Testis (tissue), 5 donors: Measurements from ENCODE around the gene DHX34. TPM values are rescaled to one million over a fixed set of nuclear protein-coding genes. Genes with fewer than 3 reads are reported as not detected.
A peak's percentile ranks its signal among the peaks of the same experiment; 100 is the strongest.
"Not testable (repeated sequence)": the region's sequence is repeated elsewhere in the genome, so short reads cannot be mapped to it uniquely, and the experiment has no call there.

Source experiments
- DNase-seq: peaks from one replicate; pipeline ENCODE4 v3.0.0-alpha.2; 2019
- H3K27ac ChIP-seq, 2 donors: fragments of 200-600 bp; sonication (generic); one replicate each; pipeline ENCODE4 v1.5.1; 2019
- H3K27me3 ChIP-seq: fragments of 200-600 bp; sonication (generic); one replicate; pipeline ENCODE4 v1.5.1; 2019
- H3K36me3 ChIP-seq: fragments of 200-600 bp; sonication (generic); one replicate; pipeline ENCODE4 v1.5.1; 2017; ENCODE audit warnings: low read depth; ENCODE audit errors: missing control alignments
- H3K4me1 ChIP-seq: fragments of 200-600 bp; sonication (generic); one replicate; pipeline ENCODE4 v1.5.1; 2019
- H3K4me3 ChIP-seq, 2 donors: fragments of 200-600 bp; sonication (generic); one replicate each; pipeline ENCODE4 v1.5.1; 2017 to 2019
- H3K9me3 ChIP-seq: fragments of 200-600 bp; sonication (generic); one replicate; pipeline ENCODE4 v1.5.1; 2017
- CTCF ChIP-seq, 3 experiments: fragments of 450-650 bp in 2 of 3; fragments of 200-600 bp in 1 of 3; sonication (generic) in 1 of 3; IDR thresholded peaks; one replicate each; pipeline ENCODE4 v1.5.1; 2016 to 2019; ENCODE audit warnings: antibody characterized with exemption in 3 of 3, mild to moderate bottlenecking in 2 of 3, moderate library complexity in 1 of 3
- POLR2A ChIP-seq: fragments of 450-650 bp; IDR thresholded peaks from one replicate; pipeline ENCODE4 v1.6.1; 2017; ENCODE audit warnings: antibody characterized with exemption, mild to moderate bottlenecking, moderate library complexity
- WGBS, 2 donors: methylation state at CpG; one replicate each; pipeline ENCODE4 v1.1.5; 2018; 5-methylcytosine and 5-hydroxymethylcytosine counted together
- intact Hi-C: fragments of 100-400 bp; cut with DNase I; formaldehyde crosslinking; loops from one replicate; pipeline ENCODE4 v1.15.1; 2023; ENCODE audit warnings: low total_unique reads
- long read RNA-seq, 2 donors: transcript quantifications; one replicate each; lab custom pipeline, GENCODE V29; 2026
- polyA plus RNA-seq: library from polyadenylated mRNA; stranded (reverse); fragments of 350-450 nt; fragmentation: Illumina TruSeq; extraction: RNeasy Lipid Tissue Mini Kit (QIAGEN cat#74804); gene quantifications from one replicate; pipeline ENCODE4 v1.2.3, GENCODE V29; 2014; ENCODE audit warnings: low read depth, low replicate concordance; ENCODE audit not compliant: insufficient read depth
- total RNA-seq, 2 donors: library from RNA; depleted of rRNA; stranded (reverse); fragments of >200 nt; gene quantifications; one replicate each; pipeline ENCODE4 v1.2.3, GENCODE V29; 2016

The DHX34 gene, protein sequence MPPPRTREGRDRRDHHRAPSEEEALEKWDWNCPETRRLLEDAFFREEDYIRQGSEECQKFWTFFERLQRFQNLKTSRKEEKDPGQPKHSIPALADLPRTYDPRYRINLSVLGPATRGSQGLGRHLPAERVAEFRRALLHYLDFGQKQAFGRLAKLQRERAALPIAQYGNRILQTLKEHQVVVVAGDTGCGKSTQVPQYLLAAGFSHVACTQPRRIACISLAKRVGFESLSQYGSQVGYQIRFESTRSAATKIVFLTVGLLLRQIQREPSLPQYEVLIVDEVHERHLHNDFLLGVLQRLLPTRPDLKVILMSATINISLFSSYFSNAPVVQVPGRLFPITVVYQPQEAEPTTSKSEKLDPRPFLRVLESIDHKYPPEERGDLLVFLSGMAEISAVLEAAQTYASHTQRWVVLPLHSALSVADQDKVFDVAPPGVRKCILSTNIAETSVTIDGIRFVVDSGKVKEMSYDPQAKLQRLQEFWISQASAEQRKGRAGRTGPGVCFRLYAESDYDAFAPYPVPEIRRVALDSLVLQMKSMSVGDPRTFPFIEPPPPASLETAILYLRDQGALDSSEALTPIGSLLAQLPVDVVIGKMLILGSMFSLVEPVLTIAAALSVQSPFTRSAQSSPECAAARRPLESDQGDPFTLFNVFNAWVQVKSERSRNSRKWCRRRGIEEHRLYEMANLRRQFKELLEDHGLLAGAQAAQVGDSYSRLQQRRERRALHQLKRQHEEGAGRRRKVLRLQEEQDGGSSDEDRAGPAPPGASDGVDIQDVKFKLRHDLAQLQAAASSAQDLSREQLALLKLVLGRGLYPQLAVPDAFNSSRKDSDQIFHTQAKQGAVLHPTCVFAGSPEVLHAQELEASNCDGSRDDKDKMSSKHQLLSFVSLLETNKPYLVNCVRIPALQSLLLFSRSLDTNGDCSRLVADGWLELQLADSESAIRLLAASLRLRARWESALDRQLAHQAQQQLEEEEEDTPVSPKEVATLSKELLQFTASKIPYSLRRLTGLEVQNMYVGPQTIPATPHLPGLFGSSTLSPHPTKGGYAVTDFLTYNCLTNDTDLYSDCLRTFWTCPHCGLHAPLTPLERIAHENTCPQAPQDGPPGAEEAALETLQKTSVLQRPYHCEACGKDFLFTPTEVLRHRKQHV
- total RNA-seq (100 to 1,000 TPM in 1 of 2 donors, 10 to 100 TPM in 1; 67.5 to 102 TPM), polyA plus RNA-seq (55.1 TPM)
- long read RNA-seq, donor 1, result 0 reads
- long read RNA-seq, donor 2, full-length matches to known transcripts, result 1 of 1 reads
- long read RNA-seq, donor 2, partial matches to known transcripts, result 0 of 1 reads
- long read RNA-seq, donor 2, other reads (novel, unspliced or antisense), result 0 of 1 reads

DNA sequence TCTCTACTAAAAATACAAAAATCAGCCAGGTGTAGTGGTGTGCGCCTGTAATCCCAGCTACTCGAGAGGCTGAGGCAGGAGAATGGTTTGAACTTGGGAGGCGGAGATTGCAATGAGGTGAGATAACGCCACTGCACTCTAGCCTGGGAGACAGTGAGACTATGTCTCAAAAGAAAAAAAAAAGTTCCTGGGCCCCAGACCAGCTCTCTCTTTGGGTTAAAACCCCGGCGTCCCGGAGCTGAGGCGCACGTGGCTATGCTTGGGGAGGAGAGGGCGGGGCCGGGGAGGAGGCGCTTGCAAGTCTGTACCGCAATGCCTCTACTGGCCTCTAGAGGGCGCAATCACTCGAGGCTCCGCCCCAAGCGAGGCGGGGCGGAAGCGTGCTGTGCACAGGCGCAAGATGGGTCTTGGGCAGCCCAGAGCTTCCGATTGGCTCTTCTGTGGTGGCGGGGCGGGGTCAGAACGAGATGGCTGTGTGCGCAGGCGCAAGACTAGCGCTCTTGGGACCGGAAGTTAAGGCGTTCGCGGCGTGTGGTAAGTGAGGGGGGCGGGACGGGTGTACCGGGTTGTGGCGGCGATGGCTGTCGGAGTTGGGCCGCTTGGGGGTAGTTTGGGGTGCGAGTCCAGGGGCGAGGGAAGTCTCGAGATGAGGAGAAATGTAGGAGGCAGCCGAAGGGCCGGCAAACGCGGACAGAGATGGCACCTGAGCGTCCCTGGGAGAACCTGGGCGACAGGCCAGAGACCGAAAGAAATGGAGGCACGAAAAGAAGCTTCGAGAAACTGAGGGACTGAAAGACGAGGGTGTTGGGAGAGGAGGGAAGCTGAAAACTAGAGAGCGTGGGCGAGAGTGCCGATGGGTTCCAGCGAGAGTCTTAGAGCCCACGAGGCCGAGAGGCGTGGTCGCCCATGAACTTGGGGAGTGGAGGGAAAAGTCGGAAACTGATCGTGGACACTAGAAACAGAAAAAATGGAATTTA is at the start of gene DHX34:
TSS of gene DHX34 (plus strand) at position 497 of the 977 bp plus-strand sequence. CDS start 3,716 bp downstream, outside the sequence.
- peak; percentile 98 for DNase-seq
- intact Hi-C loops, result no loop called here
- Histone ChIP-seq H3K36me3 (no peaks in the 10 kb centered on the region), H3K4me1 (peaks cover 8% of the 10 kb centered on the region), H3K27ac (peak within 1 kb of the TSS; percentile 10 to 57), H3K27me3 (no peaks in the 10 kb centered on the region), H3K9me3 (no peaks in the 10 kb centered on the region), H3K4me3 (peak within 1 kb of the TSS; percentile 71 to 73)
- no peak for TF ChIP-seq POLR2A
- peak; percentile 99 to 100 (median 100) for TF ChIP-seq CTCF (IDR thresholded peaks at IDR 0.05)
- WGBS, 2 donors, result 3% methylated on average over 47 to 62 of the region's 63 CpGs

- H3K9me3 ChIP-seq, DNase-seq, H3K27me3 ChIP-seq, intact Hi-C loops, H3K4me1 ChIP-seq, H3K36me3 ChIP-seq, H3K4me3 ChIP-seq, H3K27ac ChIP-seq: not testable (repeated sequence)
- WGBS, 2 donors, result 95% methylated on average over 13 to 14 of the region's 14 CpGs
These were observed 48.2 kb upstream of the DHX34 start for GRCh38 chr19:47300867-47301266.

DNA sequence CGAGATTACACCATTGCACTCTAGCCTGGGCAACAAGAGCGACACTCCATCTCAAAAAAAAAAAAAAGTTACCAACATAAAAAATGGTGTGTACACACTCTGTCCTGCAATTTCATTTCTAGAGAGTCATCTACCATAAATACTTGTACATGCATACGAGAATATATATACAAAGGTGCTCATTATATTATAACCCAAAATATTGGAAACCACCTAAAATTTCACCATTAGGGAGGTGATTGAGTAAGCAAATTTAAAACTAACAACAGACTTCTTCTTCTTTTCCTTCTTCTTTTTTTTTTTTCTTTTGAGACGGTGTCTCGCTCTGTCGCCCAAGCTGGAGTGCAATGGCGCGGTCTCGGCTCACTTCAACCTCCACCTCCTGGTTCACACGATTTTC is 46.9 kb upstream of the DHX34 start:
- DNase-seq, result no peak
- H3K36me3 ChIP-seq, result no peaks in the 10 kb centered on the region
- intact Hi-C loops, result no loop called here
- H3K4me1 ChIP-seq, result no peaks in the 10 kb centered on the region
- no peak overlapping the region for H3K4me3 ChIP-seq
- no peaks in the 10 kb centered on the region for H3K9me3 ChIP-seq
- no peak for TF ChIP-seq POLR2A
- TF ChIP-seq CTCF (IDR thresholded peaks at IDR 0.05), result no peak
- no peaks in the 10 kb centered on the region for H3K27me3 ChIP-seq
- 93 to 97% methylated on average over 10 of the region's 10 CpGs for WGBS, 2 donors
- H3K27ac ChIP-seq, result no peak overlapping the region

- no peak for DNase-seq
- Histone ChIP-seq H3K36me3 (no peaks in the 10 kb centered on the region), H3K4me1 (no peaks in the 10 kb centered on the region), H3K27me3 (no peaks in the 10 kb centered on the region), H3K4me3 (no peak overlapping the region), H3K27ac (no peak overlapping the region), H3K9me3 (no peaks in the 10 kb centered on the region)
- intact Hi-C loops, result no loop called here
- no peak for TF ChIP-seq POLR2A
- no peak for TF ChIP-seq CTCF (IDR thresholded peaks at IDR 0.05)
- WGBS, 2 donors, result 75 to 77% methylated on average over 6 of the region's 6 CpGs
These were observed 45.1 kb upstream of the DHX34 start for GRCh38 chr19:47303966-47304365.
